ENCODE results near the gene PSMB5. TPM values are rescaled to one million over a fixed set of nuclear protein-coding genes. Genes with fewer than 3 reads are reported as not detected.
A peak's percentile ranks its signal among the peaks of the same experiment; 100 is the strongest.

The PSMB5 gene
- total RNA-seq, 1 donor from 2014 or later, result 118 TPM

DNA sequence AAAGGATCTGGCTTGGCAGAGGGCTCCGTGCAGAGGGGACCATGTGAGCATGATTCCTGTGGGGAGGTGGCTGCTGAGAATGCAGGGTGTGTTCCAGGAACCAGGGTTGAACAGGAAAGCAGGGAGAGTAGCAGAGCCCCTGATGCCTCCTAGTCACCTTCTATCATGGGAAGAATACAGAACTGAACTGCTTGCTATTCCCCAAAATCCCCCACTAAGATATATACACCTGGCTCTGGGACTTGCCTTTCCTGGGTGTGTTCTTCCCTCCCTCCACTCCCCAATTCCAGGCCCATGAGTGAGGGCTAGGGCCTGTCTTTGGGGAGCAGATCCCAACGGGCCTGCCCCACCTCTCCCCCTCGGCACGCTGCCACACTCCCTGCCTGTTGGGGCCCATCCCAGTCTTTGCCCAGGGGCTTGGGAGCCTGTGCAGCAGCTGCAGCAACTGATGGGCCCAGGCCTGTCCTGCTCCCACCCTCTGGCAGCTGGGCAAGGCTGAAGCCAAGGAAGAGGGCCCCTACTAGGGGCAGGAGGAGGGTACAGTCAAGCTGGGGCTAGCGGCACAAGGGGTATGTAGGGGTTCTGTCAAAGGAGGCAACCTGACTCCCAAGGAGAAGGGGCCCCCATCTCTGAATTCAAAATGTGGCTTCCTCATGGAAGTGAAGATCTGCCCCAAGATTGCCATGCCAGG lies 55.6 kb downstream of the PSMB5 start:
- Histone ChIP-seq H3K4me1 (peaks cover 83% of the 10 kb centered on the region), H3K27ac (replicated peaks) (peak overlapping the region; percentile 90), H3K27me3 (ENCODE audit: low read depth) (no peaks in the 10 kb centered on the region), H3K36me3 (no peaks in the 10 kb centered on the region), H3K9me3 (replicated peaks) (no peaks in the 10 kb centered on the region), H3K4me3 (peak overlapping the region; percentile 87)
- DNase-seq, result no peak
- TF ChIP-seq, protein P1, sequence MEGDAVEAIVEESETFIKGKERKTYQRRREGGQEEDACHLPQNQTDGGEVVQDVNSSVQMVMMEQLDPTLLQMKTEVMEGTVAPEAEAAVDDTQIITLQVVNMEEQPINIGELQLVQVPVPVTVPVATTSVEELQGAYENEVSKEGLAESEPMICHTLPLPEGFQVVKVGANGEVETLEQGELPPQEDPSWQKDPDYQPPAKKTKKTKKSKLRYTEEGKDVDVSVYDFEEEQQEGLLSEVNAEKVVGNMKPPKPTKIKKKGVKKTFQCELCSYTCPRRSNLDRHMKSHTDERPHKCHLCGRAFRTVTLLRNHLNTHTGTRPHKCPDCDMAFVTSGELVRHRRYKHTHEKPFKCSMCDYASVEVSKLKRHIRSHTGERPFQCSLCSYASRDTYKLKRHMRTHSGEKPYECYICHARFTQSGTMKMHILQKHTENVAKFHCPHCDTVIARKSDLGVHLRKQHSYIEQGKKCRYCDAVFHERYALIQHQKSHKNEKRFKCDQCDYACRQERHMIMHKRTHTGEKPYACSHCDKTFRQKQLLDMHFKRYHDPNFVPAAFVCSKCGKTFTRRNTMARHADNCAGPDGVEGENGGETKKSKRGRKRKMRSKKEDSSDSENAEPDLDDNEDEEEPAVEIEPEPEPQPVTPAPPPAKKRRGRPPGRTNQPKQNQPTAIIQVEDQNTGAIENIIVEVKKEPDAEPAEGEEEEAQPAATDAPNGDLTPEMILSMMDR (IDR thresholded peaks at IDR 0.05; ENCODE audit: borderline replicate concordance), result no peak
- intact Hi-C loops (cut with micrococcal nuclease), result no loop called here

DNA sequence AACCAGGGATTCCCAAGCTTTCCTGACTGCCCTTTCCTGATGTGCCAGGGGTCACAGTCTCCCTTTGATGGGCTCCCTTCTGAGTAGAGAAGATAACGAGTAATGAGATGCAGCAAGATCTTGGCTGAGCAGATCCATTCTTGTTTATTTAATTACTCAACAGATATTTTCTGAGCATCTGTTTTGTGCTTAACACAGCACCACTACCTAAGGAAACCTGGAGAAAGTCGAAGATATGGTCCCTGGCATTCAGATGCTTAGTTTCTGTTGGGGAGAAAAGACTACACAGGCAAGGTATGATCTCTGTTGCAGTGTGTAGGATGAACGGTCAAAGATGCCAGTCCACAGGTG lies 56.2 kb downstream of the PSMB5 start:
- Histone ChIP-seq H3K4me1 (peaks cover 83% of the 10 kb centered on the region), H3K36me3 (no peaks in the 10 kb centered on the region), H3K9me3 (replicated peaks) (no peaks in the 10 kb centered on the region), H3K27ac (replicated peaks) (peak overlapping the region; percentile 90), H3K4me3 (no peak overlapping the region), H3K27me3 (ENCODE audit: low read depth) (no peaks in the 10 kb centered on the region)
- TF ChIP-seq, protein P1 (IDR thresholded peaks at IDR 0.05; ENCODE audit: borderline replicate concordance), result no peak
- no peak for DNase-seq
- intact Hi-C loops (cut with micrococcal nuclease), result no loop called here

DNA sequence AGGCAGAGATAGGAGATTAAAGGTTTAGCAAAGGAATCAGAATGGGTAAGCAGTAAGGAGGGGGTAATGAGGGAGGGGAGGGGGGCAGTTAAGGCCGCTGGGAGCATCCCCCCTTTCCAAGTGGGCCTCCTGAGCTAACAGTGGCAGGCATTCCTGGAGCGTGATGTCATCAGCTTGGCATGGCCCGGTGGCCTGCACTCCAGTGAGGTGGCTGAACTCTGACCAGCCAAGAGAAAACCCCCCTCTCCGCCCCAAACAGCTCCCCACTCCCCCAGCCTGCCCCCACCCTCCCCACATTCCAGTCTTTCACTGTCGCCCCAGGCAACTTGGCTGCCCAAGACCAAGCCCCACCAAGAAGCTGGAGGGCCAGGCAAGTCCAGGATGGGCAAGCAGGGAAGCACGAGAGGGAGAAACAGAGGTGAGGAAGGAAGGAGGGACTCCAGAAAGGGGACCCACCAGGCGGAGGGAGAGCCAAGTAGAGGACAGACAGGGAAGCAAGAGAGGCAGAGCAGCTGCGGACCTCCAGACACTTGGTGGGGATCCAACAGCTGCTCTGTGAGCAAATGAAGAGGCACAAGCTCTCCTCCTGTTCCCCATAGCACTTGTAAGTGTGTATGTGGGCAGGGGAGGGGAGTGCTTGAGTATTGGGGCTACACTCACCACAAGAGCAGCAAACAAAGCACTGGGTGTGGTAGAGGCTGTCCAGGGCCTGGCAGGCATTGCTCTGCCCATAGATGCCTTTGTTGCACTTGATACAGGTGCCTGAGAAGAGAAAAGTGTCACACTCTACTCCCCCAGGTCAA lies 56.8 kb downstream of the PSMB5 start:
- TF ChIP-seq, protein P1 (IDR thresholded peaks at IDR 0.05; ENCODE audit: borderline replicate concordance), result no peak
- Histone ChIP-seq H3K9me3 (replicated peaks) (no peaks in the 10 kb centered on the region), H3K27me3 (ENCODE audit: low read depth) (no peaks in the 10 kb centered on the region), H3K4me1 (peaks cover 77% of the 10 kb centered on the region), H3K4me3 (peak overlapping the region; percentile 10), H3K27ac (replicated peaks) (peak overlapping the region; percentile 90), H3K36me3 (peaks cover 5% of the 10 kb centered on the region)
- DNase-seq, result peak; percentile 46
- intact Hi-C loops (cut with micrococcal nuclease), result no loop called here

DNA sequence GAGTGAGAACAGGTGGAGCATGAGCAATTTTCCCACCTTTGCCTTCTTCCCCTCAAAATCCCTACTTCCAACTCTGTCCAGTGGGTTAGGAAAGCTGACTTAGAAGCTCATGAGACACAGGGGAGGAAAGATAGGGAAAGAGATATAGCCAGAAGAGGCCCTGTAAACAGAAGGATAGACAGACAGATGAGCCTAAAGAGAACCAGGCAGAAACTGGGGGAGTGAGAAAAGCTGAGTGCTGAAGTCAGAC lies 57.3 kb downstream of the PSMB5 start:
- H3K36me3 ChIP-seq, result peaks cover 10% of the 10 kb centered on the region
- H3K27ac ChIP-seq (replicated peaks), result peak overlapping the region; percentile 90
- DNase-seq, result no peak
- no peaks in the 10 kb centered on the region for H3K27me3 ChIP-seq (ENCODE audit: low read depth)
- H3K4me1 ChIP-seq, result peaks cover 75% of the 10 kb centered on the region
- intact Hi-C loops (cut with micrococcal nuclease), result no loop called here
- no peaks in the 10 kb centered on the region for H3K9me3 ChIP-seq (replicated peaks)
- TF ChIP-seq, protein P1 (IDR thresholded peaks at IDR 0.05; ENCODE audit: borderline replicate concordance), result no peak
- H3K4me3 ChIP-seq, result no peak overlapping the region

DNA sequence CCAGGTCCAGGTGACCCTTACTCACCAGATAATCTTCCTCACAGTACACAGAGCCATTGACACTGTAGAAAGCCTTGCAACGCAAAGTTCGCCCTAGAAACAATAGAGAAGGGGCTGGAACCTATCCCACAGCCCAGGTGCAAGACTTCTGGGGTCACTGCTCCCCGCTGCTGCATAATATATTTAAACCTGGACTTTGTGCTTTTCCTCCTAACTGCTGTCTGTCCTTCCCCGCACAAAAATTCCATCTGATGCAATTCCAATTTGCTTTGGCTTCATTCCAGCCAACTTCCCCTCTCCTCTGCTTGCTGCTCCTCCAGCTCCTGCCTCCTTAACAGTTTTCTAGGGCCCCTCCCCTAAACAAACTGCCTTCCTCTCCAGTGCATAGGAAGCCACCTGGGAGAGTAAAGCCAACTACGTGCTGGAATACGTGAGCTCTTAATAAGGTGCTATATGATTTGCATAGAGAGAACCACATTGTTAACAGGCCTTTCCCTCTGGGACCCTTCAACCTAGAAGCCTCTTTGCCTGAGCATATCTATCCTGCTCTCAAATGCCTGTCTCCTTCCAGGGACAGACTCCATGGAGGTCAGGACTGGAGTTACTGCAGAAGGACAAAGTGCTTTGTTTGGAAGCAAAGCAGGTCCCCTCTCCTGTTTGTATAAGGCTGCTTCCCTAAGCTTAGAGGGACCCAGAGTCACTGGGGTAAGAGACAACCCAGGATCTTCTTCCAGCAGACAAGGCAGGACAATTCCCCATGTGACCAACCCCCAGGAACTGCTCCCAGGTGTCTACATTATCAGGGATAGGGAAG lies 57.9 kb downstream of the PSMB5 start:
- H3K4me3 ChIP-seq, result no peak overlapping the region
- TF ChIP-seq, protein P1 (IDR thresholded peaks at IDR 0.05; ENCODE audit: borderline replicate concordance), result no peak
- H3K4me1 ChIP-seq, result peaks cover 70% of the 10 kb centered on the region
- DNase-seq, result no peak
- H3K27ac ChIP-seq (replicated peaks), result peak overlapping the region; percentile 90
- peaks cover 14% of the 10 kb centered on the region for H3K36me3 ChIP-seq
- H3K9me3 ChIP-seq (replicated peaks), result no peaks in the 10 kb centered on the region
- intact Hi-C loops (cut with micrococcal nuclease), result no loop called here
- no peaks in the 10 kb centered on the region for H3K27me3 ChIP-seq (ENCODE audit: low read depth)

Other genes starting within 250 kb of the PSMB5 start
- gene SLC7A7, start 219.5 kb downstream of the PSMB5 start, total RNA-seq, result 4.6 TPM
- gene MRPL52, start 205.0 kb downstream of the PSMB5 start, total RNA-seq, result 110 TPM
- gene MMP14, start 198.3 kb downstream of the PSMB5 start, total RNA-seq, result 22.1 TPM
- gene LRP10, start 163.2 kb downstream of the PSMB5 start, total RNA-seq, result 48.3 TPM
- not detected for gene REM2, start 151.7 kb downstream of the PSMB5 start, total RNA-seq
- 42.1 TPM for gene RBM23, start 115.8 kb downstream of the PSMB5 start, total RNA-seq
- 59.0 TPM for gene PRMT5, start 105.5 kb downstream of the PSMB5 start, total RNA-seq
- gene HAUS4, start 77.8 kb downstream of the PSMB5 start, total RNA-seq, result 17.9 TPM
- gene AJUBA, start 52.3 kb downstream of the PSMB5 start, total RNA-seq, result 7.2 TPM
- 4.9 TPM for gene C14orf93, start 24.8 kb downstream of the PSMB5 start, total RNA-seq
- not detected for gene PSMB11, start 7.3 kb upstream of the PSMB5 start, total RNA-seq
- 2.1 TPM for gene CDH24, start 22.6 kb upstream of the PSMB5 start, total RNA-seq
- gene ACIN1, start 60.2 kb upstream of the PSMB5 start, total RNA-seq, result 64.6 TPM
- 25.2 TPM for gene C14orf119, start 60.6 kb upstream of the PSMB5 start, total RNA-seq
- not detected for gene CIROP, start 70.1 kb upstream of the PSMB5 start, total RNA-seq
- gene CEBPE, start 84.4 kb upstream of the PSMB5 start, total RNA-seq, result not detected
- 10.6 TPM for gene SLC7A8, start 148.8 kb upstream of the PSMB5 start, total RNA-seq
- gene RNF212B, start 203.0 kb upstream of the PSMB5 start, total RNA-seq, result not detected

Data from left ventricle myocardium inferior (tissue), 1 donor.